ENCODE data around the gene PODNL1.
"Not testable (repeated sequence)": the region's sequence is repeated elsewhere in the genome, so short reads cannot be mapped to it uniquely, and the experiment has no call there.

DNA sequence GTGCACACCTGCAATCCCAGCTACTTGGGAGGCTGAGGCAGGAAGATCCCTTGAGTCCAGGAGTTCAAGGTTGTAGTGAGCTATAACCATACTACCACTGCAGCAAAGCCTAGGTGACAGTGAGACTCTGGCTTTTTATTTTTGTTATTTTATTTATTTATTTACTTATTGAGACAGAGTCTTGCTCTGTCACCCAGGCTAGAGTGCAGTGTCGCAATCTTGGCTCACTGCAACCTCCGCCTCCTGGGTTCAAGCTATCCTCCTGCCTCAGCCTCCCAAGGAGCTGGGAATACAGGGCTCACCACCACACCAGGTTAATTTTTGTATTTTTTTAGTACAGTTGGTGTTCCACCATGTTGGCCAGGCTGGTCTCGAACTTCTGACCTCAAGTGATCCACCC, 35.3 kb upstream of the PODNL1 start:
- TF ChIP-seq, protein P1, sequence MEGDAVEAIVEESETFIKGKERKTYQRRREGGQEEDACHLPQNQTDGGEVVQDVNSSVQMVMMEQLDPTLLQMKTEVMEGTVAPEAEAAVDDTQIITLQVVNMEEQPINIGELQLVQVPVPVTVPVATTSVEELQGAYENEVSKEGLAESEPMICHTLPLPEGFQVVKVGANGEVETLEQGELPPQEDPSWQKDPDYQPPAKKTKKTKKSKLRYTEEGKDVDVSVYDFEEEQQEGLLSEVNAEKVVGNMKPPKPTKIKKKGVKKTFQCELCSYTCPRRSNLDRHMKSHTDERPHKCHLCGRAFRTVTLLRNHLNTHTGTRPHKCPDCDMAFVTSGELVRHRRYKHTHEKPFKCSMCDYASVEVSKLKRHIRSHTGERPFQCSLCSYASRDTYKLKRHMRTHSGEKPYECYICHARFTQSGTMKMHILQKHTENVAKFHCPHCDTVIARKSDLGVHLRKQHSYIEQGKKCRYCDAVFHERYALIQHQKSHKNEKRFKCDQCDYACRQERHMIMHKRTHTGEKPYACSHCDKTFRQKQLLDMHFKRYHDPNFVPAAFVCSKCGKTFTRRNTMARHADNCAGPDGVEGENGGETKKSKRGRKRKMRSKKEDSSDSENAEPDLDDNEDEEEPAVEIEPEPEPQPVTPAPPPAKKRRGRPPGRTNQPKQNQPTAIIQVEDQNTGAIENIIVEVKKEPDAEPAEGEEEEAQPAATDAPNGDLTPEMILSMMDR (IDR thresholded peaks at IDR 0.05) = not testable (repeated sequence)
- not testable (repeated sequence) for TF ChIP-seq POLR2A (IDR thresholded peaks at IDR 0.05)

All from Peyer's patch (tissue), 4 donors.